Mesodermal cell (in vitro differentiated cells): Measurements from ENCODE around the gene ANO8. TPM values are rescaled to one million over a fixed set of nuclear protein-coding genes. Genes with fewer than 3 reads are reported as not detected.
"Not testable (repeated sequence)": the region's sequence is repeated elsewhere in the genome, so short reads cannot be mapped to it uniquely, and the experiment has no call there.

Experiments used
- H3K27ac ChIP-seq: 2 replicates; pipeline ENCODE4 v1.7.0; 2013; ENCODE audit warnings: mild to moderate bottlenecking, low read depth, low read length, moderate library complexity; ENCODE audit not compliant: severe bottlenecking
- H3K36me3 ChIP-seq: 2 replicates; pipeline ENCODE4 v1.7.1; 2013; ENCODE audit warnings: mild to moderate bottlenecking, low read length, moderate library complexity; ENCODE audit not compliant: control insufficient read depth, insufficient read depth
- H3K4me1 ChIP-seq: one replicate; pipeline ENCODE4 v1.7.1; 2013; ENCODE audit warnings: mild to moderate bottlenecking, low read length; ENCODE audit not compliant: insufficient read depth, control insufficient read depth, poor library complexity, severe bottlenecking
- H3K4me3 ChIP-seq: 2 replicates; pipeline ENCODE4 v1.7.0; 2013; ENCODE audit warnings: low read length, control low read depth, mild to moderate bottlenecking; ENCODE audit not compliant: insufficient read depth, poor library complexity, severe bottlenecking; ENCODE audit errors: extremely low read depth
- H3K9me3 ChIP-seq: 2 replicates; pipeline ENCODE4 v1.7.1; 2013; ENCODE audit warnings: mild to moderate bottlenecking, low read length, moderate library complexity; ENCODE audit not compliant: control insufficient read depth
- WGBS, 2 experiments: methylation state at CpG; one replicate each; pipeline ENCODE4 v1.1.5; 2013; ENCODE audit warnings: missing lambda C conversion rate in 2 of 2; ENCODE audit not compliant: insufficient coverage in 2 of 2; 5-methylcytosine and 5-hydroxymethylcytosine counted together
- polyA plus RNA-seq, 2 experiments: library from polyadenylated mRNA; stranded (reverse); fragments of 50-300 nt; gene quantifications; one replicate each; pipeline ENCODE4 v1.2.3, GENCODE V29; 2013

ANO8 gene
- 23.3 TPM for polyA plus RNA-seq (2013, experiment 1 of 2)
- 17.4 TPM for polyA plus RNA-seq (2013, experiment 2 of 2)

- Histone ChIP-seq H3K36me3 (peaks cover 33% of the 10 kb centered on the region), H3K9me3 (no peaks in the 10 kb centered on the region), H3K4me1 (no peaks in the 10 kb centered on the region), H3K27ac (peak within 1 kb of the TSS; percentile 57), H3K4me3 (peak within 1 kb of the TSS; percentile 87)
- 4 to 5% methylated on average over 68 to 78 of the region's 86 CpGs for WGBS, 2 experiments
These were observed at the start of gene ANO8 for GRCh38 chr19:17334414-17335409. TSS of gene ANO8 (minus strand) at chr19:17334855. CDS start at chr19:17334670, 185 bp downstream.

- no peak overlapping the region for H3K4me3 ChIP-seq
- H3K4me1 ChIP-seq = peaks cover 34% of the 10 kb centered on the region
- H3K36me3 ChIP-seq = no peaks in the 10 kb centered on the region
- WGBS, 2 experiments = 91 to 98% methylated on average over 4 of the region's 5 CpGs
- H3K27ac ChIP-seq = no peak overlapping the region
- no peaks in the 10 kb centered on the region for H3K9me3 ChIP-seq
These were observed 45.9 kb upstream of the ANO8 start for GRCh38 chr19:17380426-17381138.

GRCh38 chr19:17379221-17379631 lies 44.6 kb upstream of the ANO8 start:
- 42 to 48% methylated on average over 11 to 12 of the region's 14 CpGs for WGBS, 2 experiments

GRCh38 chr19:17378271-17378670 lies 43.6 kb upstream of the ANO8 start:
- no peak overlapping the region for H3K27ac ChIP-seq
- H3K36me3 ChIP-seq = no peaks in the 10 kb centered on the region
- no peaks in the 10 kb centered on the region for H3K9me3 ChIP-seq
- peaks cover 32% of the 10 kb centered on the region for H3K4me1 ChIP-seq
- H3K4me3 ChIP-seq = no peak overlapping the region
- WGBS, 2 experiments = 82 to 87% methylated on average over 10 to 11 of the region's 13 CpGs

More at GRCh38 chr19:17379221-17379631, 44.6 kb upstream of the ANO8 start:
- Histone ChIP-seq H3K4me3 (no peak overlapping the region), H3K36me3 (no peaks in the 10 kb centered on the region), H3K9me3 (no peaks in the 10 kb centered on the region), H3K27ac (peak overlapping the region; percentile 30), H3K4me1 (peaks cover 34% of the 10 kb centered on the region)

- Histone ChIP-seq H3K9me3 (no peaks in the 10 kb centered on the region), H3K4me3 (peak within 1 kb of the TSS; percentile 18), H3K36me3 (no peaks in the 10 kb centered on the region), H3K4me1 (peaks cover 26% of the 10 kb centered on the region), H3K27ac (no peak within 1 kb of the TSS)
- 88 to 93% methylated on average over 31 to 36 of the region's 39 CpGs for WGBS, 2 experiments
These were observed 42.4 kb upstream of the ANO8 start, which contains the start of gene PLVAP for GRCh38 chr19:17376935-17377600. TSS of gene PLVAP (minus strand) at chr19:17377342. CDS start at chr19:17377288, 54 bp downstream.

- no peak overlapping the region for H3K4me3 ChIP-seq
- H3K27ac ChIP-seq = no peak overlapping the region
- H3K9me3 ChIP-seq = no peaks in the 10 kb centered on the region
- peaks cover 6% of the 10 kb centered on the region for H3K4me1 ChIP-seq
- WGBS, 2 experiments = 99% methylated on average over 6 of the region's 8 CpGs
- no peaks in the 10 kb centered on the region for H3K36me3 ChIP-seq
These were observed 35.5 kb upstream of the ANO8 start for GRCh38 chr19:17370026-17370587.

GRCh38 chr19:17365361-17365760 lies 30.7 kb upstream of the ANO8 start:
- Histone ChIP-seq H3K4me3 (no peak overlapping the region), H3K9me3 (no peaks in the 10 kb centered on the region), H3K27ac (no peak overlapping the region), H3K4me1 (peaks cover 4% of the 10 kb centered on the region), H3K36me3 (no peaks in the 10 kb centered on the region)
- 97 to 98% methylated on average over 13 to 22 of the region's 22 CpGs for WGBS, 2 experiments

GRCh38 chr19:17363852-17364605 lies 29.4 kb upstream of the ANO8 start:
- not testable (repeated sequence) for H3K4me1 ChIP-seq, H3K27ac ChIP-seq, H3K9me3 ChIP-seq, H3K4me3 ChIP-seq, H3K36me3 ChIP-seq
- WGBS, 2 experiments = 92 to 93% methylated on average over 4 to 10 of the region's 20 CpGs

GRCh38 chr19:17359905-17360800 lies 25.5 kb upstream of the ANO8 start:
- H3K9me3 ChIP-seq = no peaks in the 10 kb centered on the region
- H3K36me3 ChIP-seq = no peaks in the 10 kb centered on the region
- H3K27ac ChIP-seq = no peak overlapping the region
- H3K4me3 ChIP-seq = no peak overlapping the region
- H3K4me1 ChIP-seq = peaks cover 7% of the 10 kb centered on the region
- 80 to 100% methylated on average over 2 to 3 of the region's 6 CpGs for WGBS, 2 experiments
